SK-N-MC (cell line): ENCODE measurements around the gene NEUROD4.

Experiments
- DNase-seq: peaks from one replicate; pipeline ENCODE4 v3.0.0-alpha.2; 2011; ENCODE audit warnings: low read depth, low spot score
- H3K27ac ChIP-seq: fragments of 200-600 bp; sonication (generic); 2 replicates; pipeline ENCODE4 v1.5.1; 2016; ENCODE audit warnings: mixed run types
- H3K36me3 ChIP-seq: fragments of 200-600 bp; sonication (generic); 2 replicates; pipeline ENCODE4 v1.6.1; 2017; ENCODE audit warnings: antibody characterized with exemption, low read length, mixed read lengths; ENCODE audit not compliant: insufficient read depth
- H3K4me3 ChIP-seq: fragments of 200-600 bp; sonication (generic); 2 replicates; pipeline ENCODE4 v1.5.1; 2016
- H3K9ac ChIP-seq: fragments of 200-600 bp; sonication (generic); 2 replicates; pipeline ENCODE4 v1.8.0; 2017; ENCODE audit warnings: mixed run types, mixed read lengths; ENCODE audit not compliant: insufficient read length
- H3K9me3 ChIP-seq: fragments of 200-600 bp; sonication (generic); 2 replicates; pipeline ENCODE4 v1.6.1; 2017; ENCODE audit warnings: low read depth, mild to moderate bottlenecking, antibody characterized with exemption, low read length, moderate library complexity, mixed read lengths
- EZH2 ChIP-seq: fragments of 200-600 bp; sonication (generic); IDR thresholded peaks from one replicate; pipeline ENCODE4 v1.6.1; 2017; ENCODE audit warnings: antibody characterized with exemption
- FOXP2 ChIP-seq: optimal IDR thresholded peaks from 2 replicates; pipeline ENCODE3; 2011; ENCODE audit warnings: mild to moderate bottlenecking, moderate library complexity; ENCODE audit not compliant: insufficient read depth; ENCODE audit errors: extremely low read length, control extremely low read depth
- POLR2AphosphoS5 ChIP-seq: IDR thresholded peaks from 2 replicates; pipeline ENCODE4 v1.6.1; 2012; ENCODE audit warnings: mild to moderate bottlenecking, low read depth, low read length, borderline replicate concordance

NEUROD4 gene

GRCh38 chr12:55008944-55009585, 10.7 kb upstream of the NEUROD4 start:
- TF ChIP-seq FOXP2 (no peak), POLR2AphosphoS5 (no peak), EZH2 (no peak)
- Histone ChIP-seq H3K27ac (no peak overlapping the region), H3K9me3 (no peaks in the 10 kb centered on the region), H3K9ac (no peak overlapping the region), H3K36me3 (no peaks in the 10 kb centered on the region), H3K4me3 (no peak overlapping the region)
- DNase-seq = no peak

- H3K27ac ChIP-seq = no peak overlapping the region
- H3K9me3 ChIP-seq = no peaks in the 10 kb centered on the region
- no peaks in the 10 kb centered on the region for H3K36me3 ChIP-seq
- H3K4me3 ChIP-seq = no peak overlapping the region
- H3K9ac ChIP-seq = no peak overlapping the region
- no peak for DNase-seq
- TF ChIP-seq POLR2AphosphoS5 (no peak), EZH2 (no peak), FOXP2 (no peak)
Measured at GRCh38 chr12:55017416-55017925, 2.3 kb upstream of the NEUROD4 start.

GRCh38 chr12:55024575-55024974, 4.8 kb downstream of the NEUROD4 start:
- no peak overlapping the region for H3K4me3 ChIP-seq
- H3K9me3 ChIP-seq = no peaks in the 10 kb centered on the region
- H3K27ac ChIP-seq = no peak overlapping the region
- H3K36me3 ChIP-seq = no peaks in the 10 kb centered on the region
- no peak for DNase-seq
- no peak overlapping the region for H3K9ac ChIP-seq
- TF ChIP-seq FOXP2 (no peak), EZH2 (no peak)

GRCh38 chr12:55025508-55025907, 5.7 kb downstream of the NEUROD4 start:
- DNase-seq = no peak
- Histone ChIP-seq H3K27ac (no peak overlapping the region), H3K9ac (no peak overlapping the region), H3K36me3 (no peaks in the 10 kb centered on the region), H3K4me3 (no peak overlapping the region), H3K9me3 (no peaks in the 10 kb centered on the region)
- TF ChIP-seq EZH2 (no peak), FOXP2 (no peak), POLR2AphosphoS5 (no peak)

GRCh38 chr12:55034218-55034617, 14.4 kb downstream of the NEUROD4 start:
- Histone ChIP-seq H3K36me3 (no peaks in the 10 kb centered on the region), H3K4me3 (no peak overlapping the region), H3K27ac (no peak overlapping the region), H3K9ac (no peak overlapping the region), H3K9me3 (no peaks in the 10 kb centered on the region)
- no peak for TF ChIP-seq FOXP2
- no peak for TF ChIP-seq POLR2AphosphoS5
- TF ChIP-seq EZH2 = no peak
- DNase-seq = no peak

GRCh38 chr12:55036326-55037115, 16.7 kb downstream of the NEUROD4 start:
- no peak overlapping the region for H3K4me3 ChIP-seq
- no peaks in the 10 kb centered on the region for H3K9me3 ChIP-seq
- no peak for DNase-seq
- no peak overlapping the region for H3K9ac ChIP-seq
- no peaks in the 10 kb centered on the region for H3K36me3 ChIP-seq
- no peak overlapping the region for H3K27ac ChIP-seq
- TF ChIP-seq POLR2AphosphoS5 (no peak), EZH2 (no peak), FOXP2 (no peak)

- DNase-seq = no peak
- no peaks in the 10 kb centered on the region for H3K9me3 ChIP-seq
- TF ChIP-seq FOXP2 (no peak), POLR2AphosphoS5 (no peak), EZH2 (no peak)
- no peaks in the 10 kb centered on the region for H3K36me3 ChIP-seq
- no peak overlapping the region for H3K9ac ChIP-seq
- no peak overlapping the region for H3K4me3 ChIP-seq
- no peak overlapping the region for H3K27ac ChIP-seq
Measured at GRCh38 chr12:55037351-55037987, 17.7 kb downstream of the NEUROD4 start.
